Measurements from ENCODE around the gene LRRC1.

The LRRC1 gene

DNA sequence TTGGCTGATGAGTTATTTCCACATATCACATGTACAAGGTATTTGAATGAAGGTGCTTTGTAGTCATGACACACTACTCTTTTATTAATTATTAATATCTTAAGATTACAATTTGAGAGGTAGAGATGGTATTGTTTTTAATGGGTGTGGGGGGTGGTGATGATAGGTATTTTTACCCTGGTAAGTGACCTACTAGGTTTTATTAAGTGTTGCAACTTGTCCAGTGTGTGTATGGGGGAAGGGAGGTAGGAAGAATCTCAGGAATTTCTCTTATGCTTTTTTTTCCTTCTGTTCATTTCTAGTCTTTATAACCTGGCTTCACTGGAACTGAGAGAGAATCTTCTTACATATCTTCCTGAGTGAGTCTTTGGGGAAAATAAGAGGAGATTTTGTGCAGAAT lies 101.4 kb downstream of the LRRC1 start:
- no peak overlapping the region for H3K4me2 ChIP-seq (ENCODE audit: insufficient read depth, low read length)

DNA sequence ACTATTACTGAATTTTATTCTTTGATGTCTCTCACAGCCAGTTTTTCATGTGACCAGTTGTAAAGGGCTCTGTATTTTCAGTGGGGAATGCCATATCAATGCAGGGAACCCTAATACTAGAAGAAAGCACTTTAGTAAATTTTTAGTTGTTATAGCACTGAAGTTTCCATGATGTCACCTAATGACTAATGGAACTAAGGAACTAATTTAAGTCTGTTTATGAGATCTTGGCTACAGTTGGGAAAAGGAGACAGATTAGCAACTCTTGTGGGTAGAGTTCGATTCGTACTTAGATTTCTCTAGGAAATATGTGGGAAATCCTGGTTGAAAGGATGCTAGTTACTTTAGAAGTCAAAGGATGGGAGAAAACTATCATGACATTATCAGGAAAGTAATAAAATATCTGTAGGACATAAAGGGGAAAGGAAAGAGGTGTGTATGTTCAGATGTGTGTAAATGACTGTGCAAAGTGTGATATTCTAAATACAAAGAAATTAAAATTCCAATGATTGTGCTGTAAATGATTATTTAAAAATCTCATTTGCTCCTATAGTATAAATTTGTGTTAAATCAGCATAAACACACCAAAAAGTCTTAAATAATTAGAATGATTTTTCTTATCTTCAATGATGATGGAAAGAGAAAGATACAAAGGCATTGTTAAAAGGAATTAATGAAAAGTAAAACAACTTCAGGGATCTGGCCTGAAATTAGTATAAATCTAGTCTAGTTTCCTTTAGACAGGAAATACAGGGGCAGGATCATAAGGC lies 103.4 kb downstream of the LRRC1 start:
- TF ChIP-seq, protein P1, sequence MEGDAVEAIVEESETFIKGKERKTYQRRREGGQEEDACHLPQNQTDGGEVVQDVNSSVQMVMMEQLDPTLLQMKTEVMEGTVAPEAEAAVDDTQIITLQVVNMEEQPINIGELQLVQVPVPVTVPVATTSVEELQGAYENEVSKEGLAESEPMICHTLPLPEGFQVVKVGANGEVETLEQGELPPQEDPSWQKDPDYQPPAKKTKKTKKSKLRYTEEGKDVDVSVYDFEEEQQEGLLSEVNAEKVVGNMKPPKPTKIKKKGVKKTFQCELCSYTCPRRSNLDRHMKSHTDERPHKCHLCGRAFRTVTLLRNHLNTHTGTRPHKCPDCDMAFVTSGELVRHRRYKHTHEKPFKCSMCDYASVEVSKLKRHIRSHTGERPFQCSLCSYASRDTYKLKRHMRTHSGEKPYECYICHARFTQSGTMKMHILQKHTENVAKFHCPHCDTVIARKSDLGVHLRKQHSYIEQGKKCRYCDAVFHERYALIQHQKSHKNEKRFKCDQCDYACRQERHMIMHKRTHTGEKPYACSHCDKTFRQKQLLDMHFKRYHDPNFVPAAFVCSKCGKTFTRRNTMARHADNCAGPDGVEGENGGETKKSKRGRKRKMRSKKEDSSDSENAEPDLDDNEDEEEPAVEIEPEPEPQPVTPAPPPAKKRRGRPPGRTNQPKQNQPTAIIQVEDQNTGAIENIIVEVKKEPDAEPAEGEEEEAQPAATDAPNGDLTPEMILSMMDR (IDR thresholded peaks at IDR 0.05; ENCODE audit: borderline replicate concordance, extremely low read depth, low read length, poor library complexity, severe bottlenecking): no peak
- TF ChIP-seq EZH2 (IDR thresholded peaks at IDR 0.05; ENCODE audit: borderline replicate concordance, low read depth, low read length, severe bottlenecking): no peak
- Histone ChIP-seq H3K4me3 (ENCODE audit: low read depth in 1 of 2, low read length in 2 of 2) (no peak overlapping the region), H3K9ac (ENCODE audit: low read depth, low read length) (no peak overlapping the region), H3K4me2 (ENCODE audit: insufficient read depth, low read length) (no peak overlapping the region), H3K27ac (ENCODE audit: low read length) (no peak overlapping the region), H3K4me1 (ENCODE audit: insufficient read depth, low read length) (peaks cover 21% of the 10 kb centered on the region), H3K36me3 (ENCODE audit: insufficient read depth, low read length) (peaks cover 51% of the 10 kb centered on the region), H3K79me2 (ENCODE audit: insufficient read depth, low read length) (no peaks in the 10 kb centered on the region), H3K9me3 (ENCODE audit: insufficient read depth, low read length, severe bottlenecking) (no peaks in the 10 kb centered on the region), H4K20me1 (ENCODE audit: insufficient read depth, low read length) (no peaks in the 10 kb centered on the region), H2AFZ (ENCODE audit: low read depth, low read length) (no peak overlapping the region), H3K27me3 (ENCODE audit: insufficient read depth, low read length, poor library complexity) (no peaks in the 10 kb centered on the region)
- no peak for DNase-seq
- no peak for ATAC-seq (ENCODE audit: insufficient read depth, low read depth)

More for the DNA sequence above, 101.4 kb downstream of the LRRC1 start:
- Histone ChIP-seq H3K36me3 (ENCODE audit: insufficient read depth, low read length) (peaks cover 31% of the 10 kb centered on the region), H3K9me3 (ENCODE audit: insufficient read depth, low read length, severe bottlenecking) (no peaks in the 10 kb centered on the region), H3K27me3 (ENCODE audit: insufficient read depth, low read length, poor library complexity) (no peaks in the 10 kb centered on the region), H3K4me1 (ENCODE audit: insufficient read depth, low read length) (peaks cover 33% of the 10 kb centered on the region), H2AFZ (ENCODE audit: low read depth, low read length) (no peak overlapping the region), H3K79me2 (ENCODE audit: insufficient read depth, low read length) (no peaks in the 10 kb centered on the region), H3K27ac (ENCODE audit: low read length) (no peak overlapping the region), H3K4me3 (ENCODE audit: low read depth in 1 of 2, low read length in 2 of 2) (no peak overlapping the region), H3K9ac (ENCODE audit: low read depth, low read length) (no peak overlapping the region), H4K20me1 (ENCODE audit: insufficient read depth, low read length) (no peaks in the 10 kb centered on the region)
- ATAC-seq (ENCODE audit: insufficient read depth, low read depth) (no peak), DNase-seq (no peak)
- TF ChIP-seq, protein P1 (IDR thresholded peaks at IDR 0.05; ENCODE audit: borderline replicate concordance, extremely low read depth, low read length, poor library complexity, severe bottlenecking): no peak

DNA sequence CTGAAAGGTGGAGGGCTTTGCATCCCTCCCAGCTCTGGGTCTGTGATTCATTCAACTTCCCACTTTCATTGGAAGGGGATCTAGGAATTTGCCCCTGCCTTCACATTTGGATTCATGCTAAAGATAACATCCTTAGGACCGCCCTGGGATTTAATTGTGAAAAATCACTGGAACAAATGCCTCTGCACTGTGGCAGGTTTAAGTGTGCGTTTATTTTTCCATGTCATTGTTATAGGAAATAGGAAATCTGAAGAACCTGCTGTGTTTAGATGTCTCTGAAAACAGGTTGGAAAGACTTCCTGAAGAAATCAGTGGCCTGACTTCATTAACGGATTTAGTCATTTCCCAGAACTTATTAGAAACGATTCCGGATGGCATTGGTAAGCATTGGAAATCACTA lies 104.7 kb downstream of the LRRC1 start:
- peaks cover 63% of the 10 kb centered on the region for H3K36me3 ChIP-seq (ENCODE audit: insufficient read depth, low read length)
- ATAC-seq (ENCODE audit: insufficient read depth, low read depth): no peak
- no peaks in the 10 kb centered on the region for H3K79me2 ChIP-seq (ENCODE audit: insufficient read depth, low read length)
- no peak overlapping the region for H3K9ac ChIP-seq (ENCODE audit: low read depth, low read length)
- no peaks in the 10 kb centered on the region for H3K9me3 ChIP-seq (ENCODE audit: insufficient read depth, low read length, severe bottlenecking)
- DNase-seq: no peak
- no peak overlapping the region for H3K4me3 ChIP-seq (ENCODE audit: low read depth in 1 of 2, low read length in 2 of 2)
- peaks cover 8% of the 10 kb centered on the region for H3K4me1 ChIP-seq (ENCODE audit: insufficient read depth, low read length)
- H4K20me1 ChIP-seq (ENCODE audit: insufficient read depth, low read length): no peaks in the 10 kb centered on the region
- no peak overlapping the region for H3K4me2 ChIP-seq (ENCODE audit: insufficient read depth, low read length)
- no peaks in the 10 kb centered on the region for H3K27me3 ChIP-seq (ENCODE audit: insufficient read depth, low read length, poor library complexity)
- TF ChIP-seq EZH2 (IDR thresholded peaks at IDR 0.05; ENCODE audit: borderline replicate concordance, low read depth, low read length, severe bottlenecking): no peak
- no peak overlapping the region for H2AFZ ChIP-seq (ENCODE audit: low read depth, low read length)
- H3K27ac ChIP-seq (ENCODE audit: low read length): no peak overlapping the region

DNA sequence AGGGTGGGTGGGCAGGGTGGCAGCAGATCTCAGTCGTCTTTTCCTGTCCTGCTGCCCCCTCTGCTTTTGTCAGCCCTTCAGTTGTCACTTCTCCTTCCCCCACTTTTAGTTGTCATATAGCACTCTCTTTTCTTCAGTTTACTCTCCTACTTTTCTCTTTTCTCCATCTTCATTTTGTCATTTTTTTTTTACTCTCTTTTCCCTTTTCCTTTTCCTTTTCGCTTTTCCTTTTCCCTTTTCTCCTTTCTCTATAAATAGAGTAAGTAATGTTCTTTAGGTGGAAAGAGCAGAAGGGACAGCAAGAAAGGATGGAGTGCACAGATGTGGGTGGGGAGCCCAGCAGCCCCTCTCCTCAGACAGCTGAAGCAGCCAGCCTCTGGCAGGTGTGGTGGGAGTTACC lies 108.6 kb downstream of the LRRC1 start:
- Histone ChIP-seq H3K27me3 (ENCODE audit: insufficient read depth, low read length, poor library complexity) (no peaks in the 10 kb centered on the region), H3K4me3 (ENCODE audit: low read depth in 1 of 2, low read length in 2 of 2) (no peak overlapping the region), H3K79me2 (ENCODE audit: insufficient read depth, low read length) (no peaks in the 10 kb centered on the region), H3K9ac (ENCODE audit: low read depth, low read length) (no peak overlapping the region), H3K27ac (ENCODE audit: low read length) (no peak overlapping the region), H3K36me3 (ENCODE audit: insufficient read depth, low read length) (peaks cover 79% of the 10 kb centered on the region), H3K9me3 (ENCODE audit: insufficient read depth, low read length, severe bottlenecking) (no peaks in the 10 kb centered on the region), H4K20me1 (ENCODE audit: insufficient read depth, low read length) (no peaks in the 10 kb centered on the region), H3K4me1 (ENCODE audit: insufficient read depth, low read length) (no peaks in the 10 kb centered on the region), H3K4me2 (ENCODE audit: insufficient read depth, low read length) (no peak overlapping the region), H2AFZ (ENCODE audit: low read depth, low read length) (no peak overlapping the region)
- no peak for TF ChIP-seq EZH2 (IDR thresholded peaks at IDR 0.05; ENCODE audit: borderline replicate concordance, low read depth, low read length, severe bottlenecking)
- TF ChIP-seq, protein P1 (IDR thresholded peaks at IDR 0.05; ENCODE audit: borderline replicate concordance, extremely low read depth, low read length, poor library complexity, severe bottlenecking): no peak
- no peak for DNase-seq
- ATAC-seq (ENCODE audit: insufficient read depth, low read depth): no peak

Measured in DND-41 (cell line).